Retinal pigment epithelial cell (primary cell): Measurements from ENCODE around the gene GP1BA.

Experiments used
- DNase-seq: peaks from one replicate; pipeline ENCODE4 v3.0.0-alpha.2; 2010; ENCODE audit warnings: low read depth
- H3K4me3 ChIP-seq: 2 replicates; pipeline ENCODE4 v1.5.1; 2011; ENCODE audit warnings: mild to moderate bottlenecking, low read length, control low read depth, moderate library complexity
- CTCF ChIP-seq: conservative IDR thresholded peaks from 2 replicates; pipeline ENCODE4 v1.5.1; 2011; ENCODE audit warnings: low read depth, low read length, control low read depth, inconsistent platforms

GP1BA gene

DNA sequence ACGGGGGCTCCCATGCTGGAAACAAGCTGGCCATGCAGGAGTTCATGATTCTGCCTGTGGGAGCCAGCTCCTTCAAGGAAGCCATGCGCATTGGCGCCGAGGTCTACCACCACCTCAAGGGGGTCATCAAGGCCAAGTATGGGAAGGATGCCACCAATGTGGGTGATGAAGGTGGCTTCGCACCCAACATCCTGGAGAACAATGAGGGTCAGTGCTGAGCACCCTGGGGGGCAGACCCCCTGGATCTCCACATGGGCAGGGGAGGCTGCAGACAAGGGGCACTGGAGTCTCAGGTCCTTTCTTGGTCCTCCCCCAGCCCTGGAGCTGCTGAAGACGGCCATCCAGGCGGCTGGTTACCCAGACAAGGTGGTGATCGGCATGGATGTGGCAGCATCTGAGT lies 23.0 kb downstream of the GP1BA start:
- no peak for TF ChIP-seq CTCF
- no peak overlapping the region for H3K4me3 ChIP-seq
- no peak for DNase-seq

GRCh38 chr17:4956493-4957061 lies 24.5 kb downstream of the GP1BA start:
- no peak for DNase-seq
- TF ChIP-seq CTCF = peak; percentile 1
- H3K4me3 ChIP-seq = no peak overlapping the region

- no peak for DNase-seq
- no peak overlapping the region for H3K4me3 ChIP-seq
- TF ChIP-seq CTCF = no peak
Observed at GRCh38 chr17:4958102-4958501, 26.0 kb downstream of the GP1BA start.

DNA sequence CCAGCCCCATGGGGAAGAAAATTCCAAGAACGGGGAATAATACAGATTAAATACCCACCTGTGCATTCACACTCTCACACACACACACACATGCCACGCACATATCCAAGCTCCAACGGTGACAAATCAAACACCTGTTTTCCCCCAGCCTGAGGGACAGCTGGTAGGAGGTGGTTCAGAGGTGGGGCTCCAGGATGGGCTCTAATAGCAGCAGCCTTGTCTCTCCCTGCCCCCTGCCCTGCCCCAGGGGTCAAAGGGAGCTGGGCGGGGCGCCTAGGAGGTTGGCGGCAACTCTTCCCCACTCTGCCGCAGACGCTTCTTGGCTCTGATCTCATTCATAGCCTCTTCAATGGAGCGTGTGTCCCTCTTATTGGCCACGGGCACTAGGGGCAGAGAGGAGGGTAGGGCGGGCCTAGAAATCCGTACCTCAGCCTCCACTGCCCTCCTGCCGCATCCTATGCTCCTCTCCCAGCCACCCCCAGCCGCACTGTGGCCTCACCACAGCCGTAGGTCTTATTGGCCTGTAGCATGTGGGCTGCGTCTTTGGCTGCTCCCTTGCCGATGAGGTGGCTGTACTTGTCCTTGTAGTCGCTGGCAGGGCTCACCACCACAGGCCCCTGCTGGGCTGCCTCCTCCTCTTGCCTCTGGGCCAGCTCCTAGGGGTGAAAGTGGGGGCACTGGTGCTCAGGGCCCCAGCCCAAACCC lies 27.3 kb downstream of the GP1BA start:
- no peak for DNase-seq
- no peak overlapping the region for H3K4me3 ChIP-seq
- no peak for TF ChIP-seq CTCF

DNA sequence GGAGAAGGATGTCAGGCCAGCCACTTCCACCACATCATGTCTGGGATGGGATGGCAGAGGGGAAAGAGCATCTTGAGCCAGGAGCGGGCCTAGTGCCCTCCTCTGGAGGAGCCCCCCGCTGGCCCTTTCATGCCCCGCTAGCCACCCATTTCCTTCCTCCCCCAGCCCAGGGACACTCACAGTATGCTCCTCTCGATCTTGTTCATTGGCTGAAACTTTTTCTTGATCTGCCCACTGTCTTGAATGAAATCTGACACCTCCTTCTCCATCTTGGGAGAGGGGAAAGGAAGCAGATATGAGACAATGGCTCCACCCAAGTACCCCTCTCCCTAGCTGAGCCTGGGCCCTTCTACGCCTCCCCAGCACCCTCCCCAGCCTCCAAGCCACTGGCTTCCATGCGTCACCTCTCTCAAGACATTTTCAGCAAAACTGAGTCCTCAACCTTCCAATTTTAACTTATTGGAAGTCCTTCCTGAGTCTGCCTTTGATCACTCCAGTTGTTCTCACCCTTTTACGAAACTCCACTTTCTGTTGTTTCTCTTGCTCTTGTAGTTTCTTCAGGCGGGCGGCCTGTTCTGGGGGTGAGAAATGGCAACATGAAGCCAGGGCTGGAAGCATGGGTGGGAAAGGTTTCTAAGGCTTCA lies 28.3 kb downstream of the GP1BA start:
- no peak overlapping the region for H3K4me3 ChIP-seq
- TF ChIP-seq CTCF = no peak
- no peak for DNase-seq

DNA sequence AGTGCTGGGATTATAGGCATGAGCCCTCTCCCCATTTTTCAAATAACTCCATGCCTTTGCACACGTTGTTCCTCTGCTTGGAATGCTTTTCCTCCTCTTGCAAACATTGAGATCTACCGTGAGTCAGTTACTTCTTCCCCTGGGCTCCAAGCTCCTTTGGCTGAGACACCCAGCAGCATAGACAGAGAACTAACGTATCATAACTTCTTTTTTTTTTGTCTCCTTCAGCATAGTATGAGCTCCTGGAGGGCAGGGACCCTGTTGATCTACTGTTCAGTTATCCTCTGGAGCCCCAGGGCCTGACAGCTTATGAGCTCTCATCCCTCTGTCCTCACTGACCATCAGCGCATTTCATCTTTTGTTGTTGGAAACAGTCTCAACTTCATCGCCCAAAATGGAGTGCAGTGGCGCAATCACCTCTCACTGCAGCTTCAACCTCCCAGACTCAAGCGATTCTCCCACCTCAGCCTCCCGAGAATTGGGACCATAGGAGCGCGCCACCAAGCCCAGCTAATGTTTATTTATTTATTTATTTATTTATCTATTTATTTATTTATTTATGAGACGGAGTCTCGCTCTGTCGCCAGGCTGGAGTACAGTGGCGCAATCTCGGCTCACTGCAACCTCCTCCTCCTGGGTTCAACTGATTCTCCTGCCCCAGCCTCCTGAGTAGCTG lies 33.4 kb downstream of the GP1BA start:
- no peak overlapping the region for H3K4me3 ChIP-seq
- TF ChIP-seq CTCF = no peak
- no peak for DNase-seq
